SK-N-SH (cell line): ENCODE results near the gene CES1. TPM values are rescaled to one million over a fixed set of nuclear protein-coding genes. Genes with fewer than 3 reads are reported as not detected.

Source experiments
- CTCF ChIA-PET: fragments of 300-600, 350-600 bp; formaldehyde crosslinking; extraction: SDS; loops from one replicate; lab custom pipeline; 2021; lab: Yijun Ruan, JAX
- POLR2A ChIA-PET: fragments of 350-600 bp; sonication (Branson Sonifier 250); formaldehyde crosslinking; extraction: SDS; loops from one replicate; lab custom pipeline; 2020; ENCODE audit warnings: antibody characterized with exemption, inconsistent platforms; lab: Yijun Ruan, JAX
- DNase-seq: peaks from one replicate; pipeline ENCODE4 v3.0.0; 2012
- H2AFZ ChIP-seq: fragments of 200-600 bp; sonication (generic); 2 replicates; pipeline ENCODE4 v1.8.1; 2016; ENCODE audit warnings: antibody characterized with exemption, mild to moderate bottlenecking, low read depth
- H3F3A ChIP-seq: fragments of 200-600 bp; sonication (generic); replicated peaks from 2 replicates; pipeline ENCODE3; 2016; ENCODE audit warnings: antibody characterized with exemption, mild to moderate bottlenecking; ENCODE audit not compliant: insufficient read depth
- H3K27ac ChIP-seq, 2 experiments: fragments of 200-500 bp in 1 of 2; fragments of 200-600 bp in 1 of 2; sonication (Bioruptor generic) in 1 of 2; sonication (generic), shearing (Covaris generic) in 1 of 2; 2 replicates each; pipeline versions ENCODE4 v1.5.1 to v1.6.1; 2014 to 2016; ENCODE audit warnings: low read depth in 2 of 2, inconsistent platforms in 1 of 2, low read length in 1 of 2, mild to moderate bottlenecking in 1 of 2, mixed read lengths in 1 of 2
- H3K27me3 ChIP-seq: fragments of 200-600 bp; sonication (generic), shearing (Covaris generic); 2 replicates; pipeline ENCODE4 v1.6.1; 2016; ENCODE audit warnings: mixed run types; ENCODE audit not compliant: insufficient read depth
- H3K36me3 ChIP-seq, 2 experiments: fragments of 200-500 bp in 1 of 2; fragments of 200-600 bp in 1 of 2; sonication (Bioruptor generic) in 1 of 2; sonication (generic) in 1 of 2; replicated peaks in 1 of 2; 2 replicates each; pipeline versions ENCODE3 to v1.5.1; 2014 to 2016; ENCODE audit warnings: low read length in 1 of 2, mild to moderate bottlenecking in 1 of 2; ENCODE audit not compliant: insufficient read depth in 2 of 2, control insufficient read depth in 1 of 2
- H3K4me1 ChIP-seq, 2 experiments: fragments of 200-500 bp in 1 of 2; fragments of 200-600 bp in 1 of 2; sonication (Bioruptor generic) in 1 of 2; sonication (generic), shearing (Covaris generic) in 1 of 2; 2 replicates each; pipeline versions ENCODE4 v1.5.1 to v1.6.1; 2014 to 2016; ENCODE audit warnings: low read depth in 1 of 2, low read length in 1 of 2, mixed run types in 1 of 2; ENCODE audit not compliant: insufficient read depth in 2 of 2, control insufficient read depth in 1 of 2
- H3K4me2 ChIP-seq: fragments of 200-600 bp; sonication (generic), shearing (Covaris generic); 2 replicates; pipeline ENCODE4 v1.6.1; 2017; ENCODE audit warnings: mixed run types
- H3K4me3 ChIP-seq, 2 experiments: fragments of 200-500 bp in 1 of 2; fragments of 200-600 bp in 1 of 2; sonication (Bioruptor generic) in 1 of 2; sonication (generic), shearing (Covaris generic) in 1 of 2; 2 replicates each; pipeline versions ENCODE4 v1.5.1 to v1.8.1; 2014 to 2016; ENCODE audit warnings: low read depth in 2 of 2, inconsistent platforms in 1 of 2, low read length in 1 of 2, mild to moderate bottlenecking in 1 of 2, mixed read lengths in 1 of 2, moderate library complexity in 1 of 2
- H3K79me2 ChIP-seq: fragments of 200-600 bp; sonication (generic); 2 replicates; pipeline ENCODE4 v1.8.1; 2017; ENCODE audit warnings: mild to moderate bottlenecking; ENCODE audit not compliant: insufficient read depth
- H3K9ac ChIP-seq: fragments of 200-600 bp; sonication (generic); 2 replicates; pipeline ENCODE4 v1.6.1; 2017; ENCODE audit warnings: mixed run types
- H3K9me2 ChIP-seq: fragments of 200-600 bp; sonication (generic); 2 replicates; pipeline ENCODE4 v1.6.1; 2017; ENCODE audit warnings: mixed run types
- H3K9me3 ChIP-seq: fragments of 200-600 bp; sonication (generic); 2 replicates; pipeline ENCODE4 v1.6.1; 2017; ENCODE audit warnings: mixed run types, mild to moderate bottlenecking, moderate library complexity
- H4K20me1 ChIP-seq: fragments of 200-600 bp; sonication (generic); 2 replicates; pipeline ENCODE4 v1.6.1; 2017; ENCODE audit warnings: mild to moderate bottlenecking, mixed run types; ENCODE audit not compliant: insufficient read depth
- CHD2 ChIP-seq: fragments of 150-350 bp; IDR thresholded peaks from 2 replicates; pipeline ENCODE4 v1.6.1; 2018; ENCODE audit warnings: low read length; ENCODE audit not compliant: partially characterized antibody
- EP300 ChIP-seq, 2 experiments: IDR thresholded peaks; 2 replicates each; pipeline versions ENCODE4 v1.4.0 to v1.6.1; 2012; ENCODE audit warnings: borderline replicate concordance in 1 of 2, low read depth in 1 of 2, low read length in 1 of 2
- EZH2phosphoT487 ChIP-seq: fragments of 200-600 bp; sonication (generic); IDR thresholded peaks from 2 replicates; pipeline ENCODE4 v1.6.1; 2017; ENCODE audit warnings: low read depth, mixed run types, mild to moderate bottlenecking, antibody characterized with exemption, moderate library complexity, borderline replicate concordance
- FOXJ3 ChIP-seq: sonication (generic); formaldehyde crosslinking; IDR thresholded peaks from 2 replicates; pipeline ENCODE4 v1.5.1; 2020; ENCODE audit warnings: mild to moderate bottlenecking, missing genetic modification reagents
- FOXM1 ChIP-seq: IDR thresholded peaks from 2 replicates; pipeline ENCODE4 v1.4.0; 2012; ENCODE audit warnings: low read depth, mild to moderate bottlenecking
- GATA2 ChIP-seq: sonication (generic); formaldehyde crosslinking; IDR thresholded peaks from 2 replicates; pipeline ENCODE4 v1.5.0; 2020; ENCODE audit warnings: mild to moderate bottlenecking, missing genetic modification reagents
- NFIC ChIP-seq: IDR thresholded peaks from 2 replicates; pipeline ENCODE4 v1.4.0; 2012; ENCODE audit warnings: borderline replicate concordance
- NRF1 ChIP-seq: IDR thresholded peaks from 2 replicates; pipeline ENCODE4 v1.6.1; 2012; ENCODE audit warnings: low read depth, mild to moderate bottlenecking, low read length
- RFX5 ChIP-seq: IDR thresholded peaks from 2 replicates; pipeline ENCODE4 v1.6.1; 2012; ENCODE audit warnings: mild to moderate bottlenecking, improper control_type of control experiment, low read length
- RXRA ChIP-seq: IDR thresholded peaks from 2 replicates; pipeline ENCODE4 v1.4.0; 2012; ENCODE audit warnings: low read depth, mild to moderate bottlenecking, borderline replicate concordance
- SIN3A ChIP-seq: IDR thresholded peaks from 2 replicates; pipeline ENCODE4 v1.6.1; 2012; ENCODE audit warnings: low read depth, mild to moderate bottlenecking, low read length, moderate library complexity, borderline replicate concordance
- TAF1 ChIP-seq: IDR thresholded peaks from 2 replicates; pipeline ENCODE4 v1.6.1; 2012; ENCODE audit warnings: low read depth, mild to moderate bottlenecking, low read length, moderate library complexity, borderline replicate concordance
- TCF12 ChIP-seq: IDR thresholded peaks from 2 replicates; pipeline ENCODE4 v1.4.0; 2012
- TEAD4 ChIP-seq: IDR thresholded peaks from 2 replicates; pipeline ENCODE4 v1.4.0; 2012; ENCODE audit warnings: mild to moderate bottlenecking, borderline replicate concordance; ENCODE audit not compliant: insufficient read depth
- WGBS: methylation state at CpG from one replicate; pipeline ENCODE4 v1.1.6; 2017; ENCODE audit warnings: low lambda C conversion rate; 5-methylcytosine and 5-hydroxymethylcytosine counted together
- polyA plus RNA-seq, 3 experiments: library from polyadenylated mRNA; depleted of rRNA; stranded (reverse); fragments of >200 nt; gene quantifications; 2 replicates each; pipeline ENCODE4 v1.2.3, GENCODE V29; 2012
- TF ChIP-seq, protein P1 (sequence below): fragments of 150-350 bp; IDR thresholded peaks from 2 replicates; pipeline ENCODE4 v1.6.1; 2017; ENCODE audit warnings: antibody characterized with exemption, low read length, low read depth, borderline replicate concordance

Gene CES1
- polyA plus RNA-seq, 1 of the 3 experiments (the other 2 are of a cell fraction), result not detected

DNA sequence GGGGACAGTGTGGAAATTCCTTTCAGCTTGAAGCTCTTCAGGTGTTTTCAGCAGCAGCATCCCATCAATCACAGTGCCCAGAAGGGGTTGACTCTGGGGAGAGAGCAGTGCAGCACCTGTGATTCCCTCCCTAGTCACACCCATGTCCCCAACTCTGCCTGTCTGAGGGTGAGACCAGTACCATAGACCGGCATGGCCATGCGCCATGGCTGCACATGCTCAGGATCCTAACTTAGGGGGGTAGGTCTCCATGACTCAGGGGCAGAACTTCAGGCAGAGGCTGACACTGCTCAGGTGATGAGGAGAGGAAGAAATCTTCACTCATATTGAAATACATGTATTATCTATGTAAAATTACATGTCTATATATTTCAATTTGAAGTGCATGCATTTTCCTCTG lies 19.9 kb downstream of the CES1 start:
- H3K27me3 ChIP-seq, result no peaks in the 10 kb centered on the region
- POLR2A ChIA-PET, result no interaction called here
- 22% methylated on average over 2 of the region's 2 CpGs for WGBS

DNA sequence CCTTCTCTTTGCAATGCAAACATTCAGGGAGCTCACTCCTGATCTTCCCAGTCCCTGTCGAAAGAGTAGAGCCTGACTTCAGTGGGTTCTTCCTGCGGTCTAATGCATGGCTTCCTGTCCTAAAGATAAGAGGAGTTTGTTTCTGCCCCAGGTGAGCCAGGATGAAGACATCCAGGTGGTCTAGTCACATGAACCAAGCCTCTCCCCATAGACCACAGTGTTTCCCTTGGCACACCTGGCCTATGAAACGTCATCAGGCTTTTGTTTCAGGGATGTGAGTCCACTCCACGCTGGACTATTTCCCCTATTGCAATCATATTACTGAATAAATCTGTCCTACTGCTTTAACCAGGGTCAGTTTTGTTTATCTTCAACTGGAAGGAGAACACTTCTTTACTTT lies 21.1 kb downstream of the CES1 start:
- Histone ChIP-seq H3K9me3 (no peaks in the 10 kb centered on the region), H3K79me2 (no peaks in the 10 kb centered on the region), H3K4me3 (no peak overlapping the region), H3K4me2 (no peak overlapping the region), H2AFZ (no peak overlapping the region), H3K9ac (no peak overlapping the region), H3K9me2 (no peaks in the 10 kb centered on the region), H3K27ac (no peak overlapping the region), H4K20me1 (no peaks in the 10 kb centered on the region), H3K36me3 (no peaks in the 10 kb centered on the region), H3K27me3 (no peaks in the 10 kb centered on the region), H3K4me1 (no peaks in the 10 kb centered on the region), H3F3A (no peaks in the 10 kb centered on the region)
- ChIA-PET POLR2A (no interaction called here), CTCF (interaction anchor here (0.6 kb wide), 1 partner anchor 347 kb away, joined by 3 read pairs; no protein-coding TSS in a partner anchor)
- DNase-seq, result no peak
- TF ChIP-seq TEAD4 (no peak), FOXM1 (no peak), SIN3A (no peak), RXRA (no peak), TCF12 (no peak), GATA2 (CRISPR knock-in tag) (no peak), EZH2phosphoT487 (no peak), RFX5 (no peak), FOXJ3 (CRISPR knock-in tag) (no peak), NRF1 (no peak), CHD2 (no peak)
- WGBS, result 13% methylated on average over 4 of the region's 4 CpGs

More for the DNA sequence above, 19.9 kb downstream of the CES1 start:
- Histone ChIP-seq H3K9ac (no peak overlapping the region), H2AFZ (no peak overlapping the region), H3K4me2 (no peak overlapping the region), H3K9me3 (no peaks in the 10 kb centered on the region), H3K36me3 (no peaks in the 10 kb centered on the region), H3K4me3 (no peak overlapping the region), H3K79me2 (no peaks in the 10 kb centered on the region), H3K9me2 (no peaks in the 10 kb centered on the region), H3K4me1 (no peaks in the 10 kb centered on the region)
- no peak for DNase-seq
- no peak for TF ChIP-seq NFIC
- TF ChIP-seq, protein P1, sequence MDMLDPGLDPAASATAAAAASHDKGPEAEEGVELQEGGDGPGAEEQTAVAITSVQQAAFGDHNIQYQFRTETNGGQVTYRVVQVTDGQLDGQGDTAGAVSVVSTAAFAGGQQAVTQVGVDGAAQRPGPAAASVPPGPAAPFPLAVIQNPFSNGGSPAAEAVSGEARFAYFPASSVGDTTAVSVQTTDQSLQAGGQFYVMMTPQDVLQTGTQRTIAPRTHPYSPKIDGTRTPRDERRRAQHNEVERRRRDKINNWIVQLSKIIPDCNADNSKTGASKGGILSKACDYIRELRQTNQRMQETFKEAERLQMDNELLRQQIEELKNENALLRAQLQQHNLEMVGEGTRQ, result no peak
- TF ChIP-seq SIN3A, result no peak
- no peak for TF ChIP-seq TAF1
- no peak for TF ChIP-seq EP300 (IDR thresholded peaks at IDR 0.05; ENCODE audit: borderline replicate concordance in 1 of 2, low read depth in 1 of 2, low read length in 1 of 2)
- TF ChIP-seq, all 33 proteins: peak for 0
- Histone ChIP-seq H3F3A (no peaks in the 10 kb centered on the region), H4K20me1 (no peaks in the 10 kb centered on the region), H3K27ac (no peak overlapping the region)
- CTCF ChIA-PET, result no interaction called here
